IPS-18a (cell line): ENCODE measurements around the gene ZNF814.
"Not testable (repeated sequence)": the region's sequence is repeated elsewhere in the genome, so short reads cannot be mapped to it uniquely, and the experiment has no call there.

Experiments
- H3K27ac ChIP-seq: one replicate; pipeline ENCODE4 v1.5.1; 2013; ENCODE audit warnings: low read length
- H3K27me3 ChIP-seq: one replicate; pipeline ENCODE4 v1.6.1; 2013; ENCODE audit warnings: mild to moderate bottlenecking, low read length; ENCODE audit not compliant: control insufficient read depth, insufficient read depth
- H3K36me3 ChIP-seq: one replicate; pipeline ENCODE4 v1.6.1; 2013; ENCODE audit warnings: low read depth, low read length; ENCODE audit not compliant: control insufficient read depth
- H3K4me1 ChIP-seq: one replicate; pipeline ENCODE4 v1.6.1; 2013; ENCODE audit warnings: low read depth, low read length; ENCODE audit not compliant: control insufficient read depth
- H3K4me3 ChIP-seq: one replicate; pipeline ENCODE4 v1.5.1; 2013; ENCODE audit warnings: low read length
- H3K9ac ChIP-seq: one replicate; pipeline ENCODE4 v1.6.1; 2013; ENCODE audit warnings: mild to moderate bottlenecking, low read length, moderate library complexity
- H3K9me3 ChIP-seq: one replicate; pipeline ENCODE4 v1.6.1; 2013; ENCODE audit warnings: low read depth, low read length; ENCODE audit not compliant: control insufficient read depth

The ZNF814 gene

DNA sequence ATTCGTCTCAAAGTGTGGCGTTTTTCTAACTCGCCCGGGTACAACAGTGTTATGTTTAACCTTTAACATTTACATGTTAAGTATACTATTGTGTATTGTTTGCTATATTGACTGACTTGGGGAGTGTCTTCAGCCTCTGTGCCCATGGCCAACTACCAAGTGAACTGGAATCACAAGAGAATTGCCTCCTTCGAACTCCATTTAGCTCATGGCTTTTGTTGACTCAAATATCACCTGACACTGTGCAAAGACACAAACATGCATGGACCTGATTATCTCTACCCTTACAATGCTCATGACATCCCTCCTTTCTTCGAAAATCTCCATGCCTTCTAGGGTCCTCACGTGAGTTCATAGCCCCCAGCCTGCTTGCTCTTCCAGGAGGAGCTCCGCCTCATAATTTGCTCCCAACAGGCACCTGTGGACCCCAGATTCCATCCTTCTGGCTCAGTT lies 704 bp downstream of the ZNF814 start:
- H3K27me3 ChIP-seq = no peaks in the 10 kb centered on the region
- peak overlapping the region; percentile 84 for H3K4me3 ChIP-seq
- peaks cover 12% of the 10 kb centered on the region for H3K4me1 ChIP-seq
- no peaks in the 10 kb centered on the region for H3K9me3 ChIP-seq
- H3K9ac ChIP-seq = peak overlapping the region; percentile 98
- H3K36me3 ChIP-seq = peaks cover 23% of the 10 kb centered on the region
- H3K27ac ChIP-seq = peak overlapping the region; percentile 85

DNA sequence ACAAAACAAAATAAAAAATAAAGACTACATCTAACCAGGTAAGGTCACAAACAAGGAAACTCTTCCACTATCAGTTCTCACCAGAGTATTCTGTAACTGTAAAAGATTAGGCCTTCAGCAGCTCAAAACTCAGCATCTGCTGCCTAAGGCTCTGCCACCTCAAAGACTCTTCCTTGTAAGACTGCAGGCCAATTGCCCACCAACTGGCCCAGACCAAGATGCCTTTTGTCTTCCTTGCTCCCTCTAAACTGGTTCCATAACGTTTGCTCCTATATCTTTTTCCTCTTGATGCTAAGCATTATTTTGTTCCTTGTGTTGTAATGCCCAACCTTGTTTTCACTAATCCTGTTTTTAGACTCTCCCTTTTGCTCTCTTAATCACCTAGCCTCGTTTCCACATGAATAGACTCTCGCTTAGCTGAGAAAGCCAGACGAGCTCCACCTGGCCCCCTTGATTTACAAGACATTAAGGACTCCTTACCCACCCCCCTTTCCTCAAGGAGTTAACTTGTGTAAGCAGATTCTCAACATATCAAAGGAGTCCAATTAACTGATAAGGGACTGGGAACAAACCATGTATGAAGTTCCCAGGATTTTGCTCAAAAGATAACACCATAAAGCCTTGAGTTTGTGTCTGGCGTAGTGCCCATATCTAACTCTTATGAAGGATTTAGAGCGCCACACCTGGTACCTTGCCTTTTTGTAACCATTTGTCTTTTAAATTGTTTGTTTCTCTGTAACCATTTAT lies 1.5 kb downstream of the ZNF814 start:
- Histone ChIP-seq H3K4me3 (peak overlapping the region; percentile 84), H3K27ac (peak overlapping the region; percentile 85), H3K4me1 (peaks cover 12% of the 10 kb centered on the region), H3K9me3 (no peaks in the 10 kb centered on the region), H3K36me3 (peaks cover 23% of the 10 kb centered on the region), H3K27me3 (no peaks in the 10 kb centered on the region), H3K9ac (peak overlapping the region; percentile 98)

- Histone ChIP-seq H3K36me3 (peaks cover 23% of the 10 kb centered on the region), H3K4me1 (peaks cover 12% of the 10 kb centered on the region), H3K9ac (peak overlapping the region; percentile 29), H3K4me3 (peak overlapping the region; percentile 84), H3K9me3 (no peaks in the 10 kb centered on the region), H3K27ac (no peak overlapping the region), H3K27me3 (no peaks in the 10 kb centered on the region)
These were observed 2.8 kb downstream of the ZNF814 start for GRCh38 chr19:57886046-57886445.

DNA sequence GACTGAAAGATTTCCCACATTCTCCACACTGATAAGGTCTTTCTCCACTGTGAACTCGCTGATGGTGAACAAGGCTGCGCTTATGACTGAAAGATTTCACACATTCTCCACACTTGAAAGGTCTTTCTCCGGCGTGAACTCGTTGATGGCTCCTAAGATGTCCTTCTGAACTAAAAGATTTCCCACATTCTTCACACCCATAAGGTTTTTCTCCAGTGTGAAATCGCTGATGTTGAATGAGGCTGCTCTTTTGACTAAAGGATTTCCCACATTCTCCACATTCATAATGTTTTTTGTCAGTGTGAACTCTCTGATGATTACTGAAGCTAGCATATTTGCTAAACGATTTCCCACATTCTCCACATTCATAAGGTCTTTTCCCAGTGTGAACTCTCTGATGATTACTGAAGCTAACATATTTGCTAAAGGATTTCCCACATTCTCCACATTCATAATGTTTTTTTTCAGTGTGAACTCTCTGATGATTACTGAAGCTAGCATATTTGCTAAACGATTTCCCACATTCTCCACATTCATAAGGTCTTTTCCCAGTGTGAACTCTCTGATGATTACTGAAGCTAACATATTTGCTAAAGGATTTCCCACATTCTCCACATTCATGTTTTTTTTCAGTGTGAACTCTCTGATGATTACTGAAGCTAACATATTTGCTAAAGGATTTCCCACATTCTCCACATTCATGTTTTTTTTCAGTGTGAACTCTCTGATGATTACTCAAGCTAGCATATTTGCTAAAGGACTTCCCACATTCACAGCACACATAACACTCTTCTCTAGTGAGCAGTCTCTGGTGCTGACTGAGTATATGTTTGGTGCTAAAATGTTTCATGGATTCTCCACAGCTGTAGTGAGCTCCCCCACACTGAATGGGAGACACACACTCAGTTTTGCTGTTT lies 14.7 kb downstream of the ZNF814 start:
- not testable (repeated sequence) for H3K4me1 ChIP-seq, H3K9me3 ChIP-seq, H3K27me3 ChIP-seq, H3K4me3 ChIP-seq, H3K9ac ChIP-seq, H3K27ac ChIP-seq
- peaks cover 63% of the 10 kb centered on the region for H3K36me3 ChIP-seq

- Histone ChIP-seq H3K9ac (no peak overlapping the region), H3K36me3 (peaks cover 66% of the 10 kb centered on the region), H3K4me1 (no peaks in the 10 kb centered on the region), H3K9me3 (peaks cover 8% of the 10 kb centered on the region), H3K27ac (no peak overlapping the region), H3K4me3 (no peak overlapping the region), H3K27me3 (no peaks in the 10 kb centered on the region)
These were observed 16.4 kb downstream of the ZNF814 start for GRCh38 chr19:57872450-57872849.

DNA sequence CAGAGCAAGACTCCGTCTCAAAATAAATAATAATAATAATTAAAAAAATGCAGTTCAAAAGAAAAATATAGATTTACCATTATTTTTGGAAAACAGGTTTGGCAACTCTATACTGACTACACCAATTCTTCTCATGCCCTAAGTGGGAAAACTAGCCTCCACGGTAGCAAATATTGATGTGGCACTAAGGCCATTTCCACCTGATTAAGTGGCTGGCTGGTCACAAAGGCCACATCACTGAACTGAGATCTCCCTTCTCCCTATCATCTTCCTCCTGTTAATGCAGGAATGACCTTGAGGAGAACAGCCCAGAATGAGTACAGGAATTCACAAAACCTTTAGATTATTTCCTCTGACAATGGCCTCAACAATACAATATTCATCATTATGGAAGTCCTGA lies 18.6 kb downstream of the ZNF814 start:
- Histone ChIP-seq H3K27ac (no peak overlapping the region), H3K9ac (no peak overlapping the region), H3K9me3 (peaks cover 8% of the 10 kb centered on the region), H3K27me3 (no peaks in the 10 kb centered on the region), H3K4me3 (no peak overlapping the region), H3K4me1 (no peaks in the 10 kb centered on the region), H3K36me3 (peaks cover 68% of the 10 kb centered on the region)

GRCh38 chr19:57869655-57870054 lies 19.2 kb downstream of the ZNF814 start:
- not testable (repeated sequence) for H3K9ac ChIP-seq, H3K4me1 ChIP-seq, H3K27me3 ChIP-seq, H3K4me3 ChIP-seq, H3K9me3 ChIP-seq, H3K27ac ChIP-seq
- H3K36me3 ChIP-seq = peaks cover 71% of the 10 kb centered on the region

DNA sequence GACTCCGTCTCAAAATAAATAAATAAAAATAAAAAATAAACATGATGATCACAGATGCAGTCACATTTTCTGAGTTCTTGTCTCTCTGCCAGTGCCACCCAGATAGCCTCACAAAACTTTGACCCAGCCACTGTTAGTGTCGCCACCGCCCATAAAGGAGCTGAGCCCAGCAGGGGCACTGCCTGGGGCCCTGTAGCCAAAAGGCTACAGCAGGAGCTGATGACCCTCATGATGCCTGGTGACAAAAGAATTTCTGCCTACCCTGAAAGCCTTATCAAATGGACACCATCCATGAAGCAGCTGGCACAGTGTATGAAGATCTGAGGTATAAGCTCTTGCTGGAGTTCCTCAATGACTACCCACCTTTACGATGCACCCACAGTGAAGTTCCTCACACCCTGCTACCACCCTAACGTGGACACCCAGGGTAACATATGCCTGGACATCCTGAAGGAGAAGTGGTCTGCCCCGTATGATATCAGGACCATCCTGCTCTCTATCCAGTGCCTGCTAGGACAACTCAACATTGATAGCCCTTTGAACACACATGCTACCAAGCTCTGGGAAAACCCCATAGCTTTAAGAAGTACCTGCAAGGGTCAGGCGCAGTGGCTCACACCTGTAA lies 20.9 kb downstream of the ZNF814 start:
- H3K4me1 ChIP-seq = no peaks in the 10 kb centered on the region
- no peak overlapping the region for H3K27ac ChIP-seq
- peaks cover 59% of the 10 kb centered on the region for H3K36me3 ChIP-seq
- H3K27me3 ChIP-seq = no peaks in the 10 kb centered on the region
- no peak overlapping the region for H3K4me3 ChIP-seq
- H3K9me3 ChIP-seq = peaks cover 2% of the 10 kb centered on the region
- no peak overlapping the region for H3K9ac ChIP-seq

DNA sequence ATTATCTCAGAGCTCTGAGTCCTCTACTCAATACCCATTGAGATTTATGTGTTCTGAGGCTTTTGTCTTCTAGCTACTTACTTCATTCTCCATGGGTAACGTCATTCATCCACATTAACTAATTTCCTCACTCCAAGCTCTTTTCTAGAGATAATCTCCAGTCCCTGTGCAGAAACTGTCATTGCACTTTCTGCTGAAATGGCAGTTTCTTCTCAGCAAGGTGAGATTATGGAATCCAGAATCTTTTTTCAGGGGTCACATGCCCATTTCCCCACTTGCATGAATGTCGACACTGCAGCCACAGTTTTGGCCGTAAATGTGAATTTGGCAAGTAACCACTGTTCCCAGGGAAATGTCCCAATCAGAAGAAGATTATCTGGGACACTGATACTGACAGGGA lies 26.5 kb downstream of the ZNF814 start:
- not testable (repeated sequence) for H3K9ac ChIP-seq, H3K27me3 ChIP-seq, H3K4me3 ChIP-seq, H3K4me1 ChIP-seq, H3K9me3 ChIP-seq, H3K27ac ChIP-seq
- H3K36me3 ChIP-seq = peaks cover 65% of the 10 kb centered on the region

- not testable (repeated sequence) for H3K4me3 ChIP-seq, H3K27me3 ChIP-seq, H3K9me3 ChIP-seq, H3K9ac ChIP-seq, H3K27ac ChIP-seq, H3K4me1 ChIP-seq
- H3K36me3 ChIP-seq = peaks cover 17% of the 10 kb centered on the region
These were observed 34.7 kb downstream of the ZNF814 start for GRCh38 chr19:57854117-57854516.

DNA sequence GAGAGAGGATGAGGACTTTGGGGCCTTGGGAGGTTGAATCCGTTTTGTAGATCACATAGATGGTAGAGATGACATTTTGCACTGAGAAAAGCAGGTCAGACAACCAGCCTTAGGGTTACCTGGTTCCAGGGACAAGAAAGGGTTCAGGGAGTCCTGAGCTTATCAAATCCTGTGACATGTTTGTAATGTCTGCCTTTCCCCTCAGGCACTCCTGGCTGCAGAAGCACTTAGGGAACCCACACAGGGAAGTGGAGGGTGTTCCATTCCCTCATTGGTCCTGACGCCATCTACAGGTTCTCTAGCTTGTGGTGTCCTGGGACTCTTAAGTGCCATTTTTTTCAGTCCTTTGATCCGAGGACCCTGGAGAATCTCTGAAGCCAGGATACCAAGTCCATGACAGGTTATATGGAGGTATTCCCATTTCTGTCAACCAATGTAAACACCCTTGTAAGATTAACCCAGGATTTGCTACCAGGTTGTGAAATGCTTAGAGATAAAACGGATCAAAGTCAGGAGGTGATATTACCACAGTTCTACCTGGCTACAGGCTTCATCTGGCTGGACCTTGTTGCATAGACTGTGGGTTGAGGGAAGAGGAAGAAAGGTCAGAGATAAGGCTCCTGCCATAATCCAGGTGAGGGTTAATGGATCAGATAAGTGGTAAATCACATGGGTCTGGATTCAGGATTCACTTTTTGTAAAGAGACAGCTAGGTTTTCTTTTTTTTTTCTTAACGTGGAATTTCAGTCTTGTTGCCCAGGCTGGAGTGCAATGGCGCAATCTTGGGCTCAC lies 36.8 kb downstream of the ZNF814 start:
- not testable (repeated sequence) for H3K4me3 ChIP-seq, H3K9me3 ChIP-seq, H3K27me3 ChIP-seq, H3K4me1 ChIP-seq, H3K27ac ChIP-seq, H3K9ac ChIP-seq, H3K36me3 ChIP-seq
